Left ventricle myocardium superior (tissue), 1 donor: Measurements from ENCODE around the gene MATN3. TPM values are rescaled to one million over a fixed set of nuclear protein-coding genes. Genes with fewer than 3 reads are reported as not detected.

Experiments
- ATAC-seq: fragments of 200-7000 bp; cut with Tn5 transposase; one replicate; pipeline ENCODE4 v1.9.1; 2020; ENCODE audit warnings: mild to moderate bottlenecking, moderate library complexity
- DNase-seq: peaks from one replicate; pipeline ENCODE4 v3.0.0-alpha.2; 2020
- intact Hi-C: fragments of 100-400 bp; cut with micrococcal nuclease; formaldehyde crosslinking; loops from one replicate; pipeline ENCODE4 v1.11.0; 2022
- total RNA-seq: library from RNA; stranded (reverse); fragmentation: NEBNext Ultra II Directional; extraction: Animal tissue kit (Norgen Biotek cat#: 25700); gene quantifications from one replicate; pipeline ENCODE4 v1.2.1, GENCODE V29; 2021
- donor health status: DM: no; HTN: yes; CAD: no; lungs with severe emphysema.

The MATN3 gene
- total RNA-seq, 1 donor from 2014 or later = 0.32 TPM

- intact Hi-C loops = loop anchor here (5.0 kb wide), 1 partner anchor 86 kb away; no protein-coding TSS in a partner anchor
- DNase-seq = no peak
Measured at GRCh38 chr2:20011276-20012031, 1.0 kb downstream of the MATN3 start.

GRCh38 chr2:20008703-20009102, 3.8 kb downstream of the MATN3 start:
- no peak for ATAC-seq
- intact Hi-C loops = no loop called here
- DNase-seq = no peak

More at GRCh38 chr2:20011276-20012031, 1.0 kb downstream of the MATN3 start:
- no peak for ATAC-seq

- ATAC-seq (no peak), DNase-seq (no peak)
- intact Hi-C loops = no loop called here
Measured at GRCh38 chr2:20005891-20006470, 6.5 kb downstream of the MATN3 start.

GRCh38 chr2:20005067-20005627, 7.3 kb downstream of the MATN3 start:
- no peak for DNase-seq
- intact Hi-C loops = no loop called here
- no peak for ATAC-seq

DNA sequence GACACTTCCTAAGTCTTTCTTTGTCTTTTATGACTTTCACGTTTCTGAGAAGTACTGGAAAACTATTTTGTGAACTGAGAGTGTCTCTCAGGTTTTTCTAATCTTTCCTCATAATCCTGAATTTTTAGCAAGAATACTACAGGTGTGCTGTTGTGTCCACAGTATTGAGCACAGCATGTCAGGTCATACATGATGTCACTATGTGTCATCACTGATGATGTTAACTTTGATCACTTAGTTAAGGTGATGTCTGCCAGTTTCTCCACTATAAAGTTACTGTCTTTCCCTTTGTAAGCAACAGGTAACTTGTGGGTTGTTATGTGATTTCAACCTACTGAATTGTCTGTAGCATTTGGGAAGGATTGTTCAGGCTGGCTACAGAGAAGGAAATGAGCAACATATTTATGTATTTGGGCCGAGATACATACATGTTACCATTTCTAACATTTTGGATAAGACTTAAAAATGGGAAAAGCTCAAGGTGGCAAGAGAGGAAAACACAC, 11.1 kb downstream of the MATN3 start:
- ATAC-seq (no peak), DNase-seq (no peak)
- intact Hi-C loops = no loop called here

DNA sequence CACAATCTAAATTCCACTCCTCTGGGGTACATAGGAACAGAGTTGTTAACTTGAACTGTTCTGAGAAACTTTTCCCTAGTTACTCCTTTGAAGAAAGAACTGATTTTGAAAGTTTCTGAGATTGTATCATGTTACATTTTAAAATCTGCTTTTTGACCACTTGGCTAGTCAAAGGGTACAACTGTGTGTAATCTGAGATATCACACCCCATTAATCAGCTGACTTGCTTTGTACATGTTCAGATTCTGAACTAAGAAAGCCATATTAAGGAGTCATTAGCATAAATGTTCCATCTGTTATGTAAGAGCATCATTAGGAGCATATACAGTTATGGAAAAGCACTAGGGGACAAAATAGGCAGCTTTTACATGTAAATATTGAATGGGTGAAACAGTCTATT, 18.7 kb downstream of the MATN3 start:
- no peak for ATAC-seq

GRCh38 chr2:19991895-19992294, 20.6 kb downstream of the MATN3 start:
- DNase-seq (no peak), ATAC-seq (no peak)
- intact Hi-C loops = no loop called here

More for the DNA sequence above, 18.7 kb downstream of the MATN3 start:
- intact Hi-C loops = no loop called here
- DNase-seq = no peak

- ATAC-seq (no peak), DNase-seq (no peak)
- intact Hi-C loops = no loop called here
Measured at GRCh38 chr2:19990416-19990728, 22.1 kb downstream of the MATN3 start.

DNA sequence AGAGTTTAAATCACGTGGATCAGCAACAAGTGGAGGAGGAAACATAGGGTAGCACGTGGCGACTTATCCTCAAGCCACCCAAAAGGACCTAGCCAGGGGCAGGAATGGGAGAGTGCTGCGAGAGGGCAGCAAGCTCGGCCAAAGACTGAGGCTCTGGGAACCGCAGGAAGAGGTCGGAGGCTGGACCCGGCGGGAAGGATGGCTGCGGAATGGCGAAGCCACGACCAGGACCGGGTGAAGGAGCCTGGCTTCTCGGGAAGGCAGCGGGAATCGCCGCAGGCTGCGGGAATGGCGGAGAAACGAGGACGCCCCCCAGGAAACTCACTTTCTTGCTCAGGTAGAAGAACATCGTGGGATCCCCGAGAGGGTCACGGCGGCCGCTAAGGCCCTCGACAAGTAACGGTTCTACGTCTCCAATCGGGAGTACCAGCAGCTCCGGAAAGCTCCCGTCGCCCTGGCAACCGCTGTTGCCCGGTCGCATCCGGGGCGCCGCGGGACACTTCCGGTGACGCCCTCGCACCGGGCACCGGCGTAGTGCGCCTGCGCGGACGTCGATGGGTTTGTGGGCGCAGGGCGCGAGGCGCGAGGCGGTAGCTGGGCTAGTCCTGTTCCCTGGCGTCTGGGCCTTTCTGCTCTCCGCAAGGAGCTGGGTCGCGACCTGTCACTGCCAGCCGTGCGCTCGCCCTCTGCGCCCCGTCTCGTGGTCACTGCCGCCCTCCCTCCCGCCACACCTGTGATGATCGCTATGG, 22.6 kb downstream of the MATN3 start, which contains the start of gene WDR35:
Gene WDR35 (minus strand): TSS at position 439 of the 749 bp plus-strand sequence. CDS start 90 bp downstream, at position 349.
- peak; percentile 97 for DNase-seq
- peak; percentile 100 for ATAC-seq
- intact Hi-C loops = no loop called here

- ATAC-seq (no peak), DNase-seq (no peak)
- intact Hi-C loops = no loop called here
Measured at GRCh38 chr2:19989342-19989666, 23.2 kb downstream of the MATN3 start.

GRCh38 chr2:19988600-19988999, 23.9 kb downstream of the MATN3 start:
- DNase-seq = no peak
- no peak for ATAC-seq
- intact Hi-C loops = no loop called here

- DNase-seq (no peak), ATAC-seq (no peak)
- intact Hi-C loops = no loop called here
Measured at GRCh38 chr2:19987936-19988335, 24.5 kb downstream of the MATN3 start.

GRCh38 chr2:19982268-19982667, 30.2 kb downstream of the MATN3 start:
- ATAC-seq = no peak
- DNase-seq = no peak
- intact Hi-C loops = no loop called here

DNA sequence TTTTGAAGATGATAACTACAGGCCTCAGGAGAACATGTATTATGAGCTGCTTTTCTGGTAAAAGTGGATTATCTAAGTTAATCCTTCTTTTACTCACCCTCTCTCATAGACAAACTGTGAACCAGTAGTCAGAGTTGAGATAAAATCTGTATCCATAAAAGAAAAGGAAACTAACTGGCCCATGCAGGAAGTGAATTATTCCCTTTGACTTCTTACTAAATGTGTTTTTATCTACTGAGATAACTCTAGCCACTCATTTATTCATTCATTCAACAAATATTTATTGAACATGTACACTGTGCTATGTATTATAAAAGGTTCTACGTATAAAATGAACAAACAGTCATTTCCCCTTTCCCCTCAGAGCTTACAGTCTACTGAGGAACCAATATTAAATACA, 32.5 kb downstream of the MATN3 start:
- intact Hi-C loops = no loop called here
- DNase-seq = no peak

DNA sequence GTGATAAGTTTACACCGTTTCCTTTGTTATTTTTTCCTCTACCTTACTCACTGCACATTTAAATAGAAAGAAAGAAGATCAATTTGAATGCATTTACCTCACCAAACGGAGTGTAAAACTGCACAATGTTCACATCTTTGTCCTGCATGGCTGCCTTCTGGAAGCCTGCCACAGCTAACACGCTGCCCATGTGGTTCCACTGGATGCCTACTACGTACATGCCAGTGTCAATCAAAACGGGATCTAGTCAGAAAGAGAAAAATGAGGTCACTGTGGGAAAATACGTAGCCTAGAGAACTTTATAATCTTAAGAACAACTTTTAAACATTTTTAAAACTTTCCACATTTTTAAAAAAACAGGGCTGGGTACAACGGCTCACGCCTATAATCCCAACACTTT, 39.0 kb downstream of the MATN3 start:
- DNase-seq (no peak), ATAC-seq (no peak)
- intact Hi-C loops = no loop called here

More for the DNA sequence above, 32.5 kb downstream of the MATN3 start:
- ATAC-seq = no peak

DNA sequence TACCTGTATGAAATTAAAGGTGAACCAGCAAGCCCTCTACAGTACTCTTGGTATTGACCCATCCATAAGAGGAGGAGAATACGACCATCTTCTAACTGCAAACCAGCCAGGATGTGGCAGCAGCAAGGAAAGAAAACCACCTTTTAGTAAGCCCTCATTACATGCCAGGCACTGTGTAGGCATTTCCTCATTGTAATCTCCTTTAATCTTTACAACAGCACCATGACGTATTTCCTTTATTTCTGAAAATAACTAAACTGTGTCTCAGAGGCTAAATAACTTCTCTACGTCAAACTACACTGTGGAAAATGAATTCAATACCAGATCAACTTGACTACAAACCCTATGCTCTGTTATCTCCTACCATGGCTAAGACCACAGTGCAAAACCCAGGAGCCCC, 40.8 kb downstream of the MATN3 start:
- DNase-seq (no peak), ATAC-seq (no peak)
- intact Hi-C loops = no loop called here

DNA sequence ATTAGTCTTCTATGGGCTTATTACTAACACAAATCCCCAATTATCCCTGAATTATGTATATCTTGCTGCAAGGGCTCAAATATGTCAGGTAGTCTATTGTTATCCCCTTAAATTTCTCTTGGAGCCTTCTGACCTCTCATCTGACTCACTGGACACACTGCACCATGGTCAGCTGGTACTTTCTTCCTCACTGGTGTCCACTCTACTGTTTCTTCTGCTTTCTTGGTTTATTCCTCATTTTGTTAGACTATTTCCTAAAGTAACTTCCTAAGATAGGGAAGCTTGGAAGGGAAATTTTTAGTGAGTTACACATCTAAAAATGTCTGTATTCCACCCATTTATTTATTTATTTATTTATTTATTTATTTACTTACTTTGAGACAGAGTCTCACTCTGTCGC, 49.1 kb downstream of the MATN3 start:
- intact Hi-C loops = no loop called here
- DNase-seq (no peak), ATAC-seq (no peak)

- peak; percentile 47 for DNase-seq
- peak; percentile 88 for ATAC-seq
- intact Hi-C loops = loop anchor here (5.0 kb wide), 1 partner anchor 142 kb away; no protein-coding TSS in a partner anchor
Measured at GRCh38 chr2:19955544-19956422, 56.7 kb downstream of the MATN3 start.

- DNase-seq (no peak), ATAC-seq (no peak)
- intact Hi-C loops = no loop called here
Measured at GRCh38 chr2:19949071-19949470, 63.4 kb downstream of the MATN3 start.
